ENCODE results near the gene GTF3C1.

- TF ChIP-seq POLR2AphosphoS5 (IDR thresholded peaks at IDR 0.05; ENCODE audit: low read depth, low read length) (no peak), REST (IDR thresholded peaks at IDR 0.05; ENCODE audit: insufficient read depth in 1 of 2, low read depth in 2 of 2, low read length in 2 of 2) (no peak)
Measured at GRCh38 chr16:27441276-27441675, 108.4 kb downstream of the GTF3C1 start.

Measured in PFSK-1 (cell line).